HG02840 (cell line): ENCODE data around the gene MAD1L1.

ENCODE experiments used
- ATAC-seq: cut with Tn5 transposase; IDR thresholded peaks from one replicate; pipeline ENCODE4 v1.9.1; 2021; ENCODE audit warnings: mild to moderate bottlenecking, moderate library complexity, moderate number of reproducible peaks; ENCODE audit not compliant: unreplicated experiment, low FRiP score

MAD1L1 gene

DNA sequence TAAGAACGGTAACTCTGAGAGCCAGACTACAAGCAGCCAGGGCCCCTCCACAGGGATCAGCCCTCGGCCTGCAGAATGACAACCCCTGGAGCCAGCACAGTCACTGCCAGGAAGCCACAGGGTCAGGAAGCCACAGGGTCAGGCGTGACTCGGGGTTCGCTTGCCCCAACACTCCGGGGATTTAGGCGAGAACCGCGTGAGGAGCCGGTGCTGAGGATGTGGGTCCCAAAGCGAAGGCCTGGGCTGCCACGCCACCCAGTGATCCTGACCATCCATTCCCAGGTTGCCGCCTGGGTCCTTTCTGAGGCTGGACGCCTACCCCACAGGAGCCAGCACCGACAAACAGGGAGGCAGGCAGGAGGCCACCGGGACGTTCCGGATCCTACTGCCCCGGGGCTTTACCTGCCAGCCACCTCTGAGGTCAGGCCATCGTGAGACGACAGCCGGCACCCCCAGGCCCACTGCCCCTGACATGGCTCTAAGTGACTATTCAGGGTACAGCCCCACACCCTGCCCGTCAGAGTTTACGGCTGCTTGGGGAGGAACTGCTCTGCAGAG is 334.0 kb downstream of the MAD1L1 start:
- no peak for ATAC-seq

DNA sequence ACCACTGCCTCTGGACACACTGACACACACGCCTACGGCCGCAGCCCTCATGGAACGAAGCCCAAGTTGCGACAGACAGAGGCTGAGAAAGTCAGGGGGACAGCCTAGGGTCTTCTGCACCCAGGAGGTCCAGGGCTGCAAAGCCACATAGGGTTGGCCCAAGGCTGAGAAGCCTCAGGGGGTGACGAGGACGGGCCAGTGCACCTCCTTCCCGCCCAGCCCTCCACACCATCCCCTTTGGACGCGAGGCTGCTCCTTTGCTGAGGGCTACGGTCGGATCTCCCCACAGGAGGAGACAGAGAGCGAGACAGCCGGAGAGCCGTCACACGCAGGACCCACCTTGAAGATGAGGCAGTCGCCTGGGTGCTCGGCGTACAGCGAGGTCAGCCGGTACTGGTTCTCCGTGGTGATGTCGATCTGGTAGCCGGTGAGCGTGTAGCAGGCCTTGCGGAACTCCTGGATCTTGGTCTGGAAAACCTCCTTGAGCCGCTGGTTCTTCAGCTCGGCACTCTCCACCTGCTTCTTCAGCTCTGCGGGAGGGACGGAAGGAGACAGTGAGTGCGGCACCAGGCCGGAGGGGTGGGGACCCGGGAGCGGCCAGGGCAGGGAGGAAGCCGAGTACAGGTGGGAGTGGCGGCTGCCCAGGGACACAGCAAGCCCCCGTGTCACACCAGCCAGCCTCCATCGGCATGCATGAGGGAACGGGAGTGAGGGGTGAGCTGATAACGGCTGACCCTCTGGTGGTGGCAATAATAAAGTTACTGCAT is 334.7 kb downstream of the MAD1L1 start:
- ATAC-seq, result no peak

DNA sequence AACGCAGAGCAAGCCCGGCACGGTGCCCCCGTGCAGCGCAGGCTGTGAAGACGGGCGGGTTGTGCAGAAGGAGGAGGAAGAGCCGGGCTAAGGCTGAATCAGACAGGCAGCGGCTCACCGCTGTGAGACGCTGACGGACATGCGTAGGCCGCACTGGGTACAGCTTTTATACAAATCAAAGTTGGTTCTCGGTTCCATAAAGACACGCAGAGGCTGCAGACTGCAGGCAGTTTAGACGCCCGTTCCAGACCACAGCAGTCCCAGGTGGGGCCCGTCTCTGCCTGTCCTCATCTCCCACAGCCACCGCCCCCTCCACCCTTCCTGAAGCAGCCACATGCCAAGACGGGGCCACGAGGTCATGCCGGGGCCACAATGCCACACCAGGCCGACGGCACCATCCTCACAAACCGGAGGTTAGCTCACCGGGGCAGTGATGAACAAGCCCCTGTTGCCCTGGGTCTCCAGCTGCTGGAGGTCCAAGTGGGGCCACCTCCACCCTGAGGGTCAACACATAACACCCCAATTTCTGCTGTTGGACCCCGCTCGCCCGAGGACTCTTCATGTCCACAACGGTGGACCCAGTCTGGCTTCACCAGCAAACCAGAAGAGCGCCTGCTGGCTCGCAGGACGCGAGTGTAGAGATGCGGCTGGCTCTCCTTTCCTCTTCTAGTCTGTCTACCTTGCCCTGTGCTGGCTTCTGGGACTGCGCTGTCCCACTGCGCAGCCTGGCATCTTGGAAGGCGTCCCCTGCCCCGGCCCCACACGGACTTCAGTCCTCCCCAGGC is 335.5 kb downstream of the MAD1L1 start:
- no peak for ATAC-seq

DNA sequence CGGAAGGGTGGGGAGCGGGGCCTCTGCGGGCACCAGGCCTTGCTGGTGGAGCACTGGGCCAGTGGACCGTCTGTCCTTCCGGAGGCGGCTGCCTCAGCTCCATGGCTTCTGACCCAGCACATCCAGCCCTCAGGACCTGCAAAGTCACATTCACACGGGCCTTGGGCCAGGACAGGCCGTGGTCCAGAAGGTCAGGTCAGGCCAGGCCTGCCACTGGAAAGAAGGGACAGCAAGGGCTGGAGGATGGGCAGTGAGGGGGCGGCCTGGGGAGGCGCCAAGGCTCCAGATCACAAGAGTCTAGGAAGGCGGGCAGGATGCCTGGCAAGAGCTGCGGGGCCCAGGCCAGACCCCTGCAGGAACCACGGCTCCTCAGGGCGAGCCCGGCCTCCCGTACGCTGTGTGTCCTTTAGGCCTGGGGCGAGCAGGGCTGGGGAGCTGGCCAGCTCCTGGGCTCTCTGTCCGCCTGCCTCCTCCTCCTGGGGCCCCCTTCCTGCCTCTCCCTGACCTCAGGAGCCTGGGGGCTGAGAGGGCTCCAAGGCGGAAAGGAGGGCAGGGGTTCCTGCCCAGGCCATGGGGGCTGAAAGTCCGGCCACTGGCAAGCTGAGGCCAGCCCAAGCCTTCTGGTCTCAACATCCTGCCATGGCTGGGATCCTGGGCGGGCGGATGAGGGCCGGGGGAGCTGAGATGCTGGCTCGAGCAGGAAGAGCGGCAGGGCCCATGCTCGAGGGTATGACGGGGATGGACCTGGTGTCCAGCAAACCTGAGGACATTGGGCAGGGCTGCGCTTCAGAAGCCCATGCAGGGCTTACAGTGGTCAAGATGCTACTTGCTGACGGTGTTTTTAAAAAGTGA is 336.9 kb downstream of the MAD1L1 start:
- no peak for ATAC-seq

DNA sequence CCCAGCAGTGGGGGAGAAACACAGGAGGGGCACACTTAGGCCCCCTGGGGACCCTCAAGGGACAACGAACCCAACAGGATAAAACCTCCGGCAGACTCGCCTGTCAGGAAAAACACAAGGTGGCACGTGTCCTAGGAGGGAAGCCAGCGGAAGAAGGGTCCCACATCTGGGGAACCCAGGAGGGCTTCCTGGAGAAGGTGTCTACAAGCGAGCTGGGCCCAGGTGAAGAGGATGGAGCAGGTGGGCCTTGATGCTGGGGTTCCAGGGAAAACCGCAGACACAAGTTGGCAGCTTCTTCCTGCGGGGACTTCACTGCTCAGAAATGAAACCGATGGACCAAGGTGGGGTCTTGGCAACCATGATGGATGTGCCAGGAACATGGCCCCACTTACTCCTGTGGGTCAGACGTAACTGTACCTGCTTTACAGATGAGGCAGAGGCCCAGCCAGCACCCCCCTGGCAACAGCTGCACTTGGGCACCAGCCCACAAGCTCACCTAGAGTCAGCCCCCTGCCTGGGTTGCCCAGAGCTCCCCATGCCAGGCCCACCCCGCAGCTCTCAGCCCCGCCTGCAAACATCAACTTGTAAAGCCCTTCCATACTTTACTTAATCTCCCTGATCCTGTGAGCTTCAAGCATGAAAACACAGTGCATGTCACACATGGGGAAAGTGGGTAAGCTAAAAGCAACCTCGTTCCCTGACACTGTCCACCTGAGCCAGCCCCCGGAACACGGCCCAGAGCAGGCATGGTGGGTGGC is 337.7 kb downstream of the MAD1L1 start:
- ATAC-seq, result no peak

DNA sequence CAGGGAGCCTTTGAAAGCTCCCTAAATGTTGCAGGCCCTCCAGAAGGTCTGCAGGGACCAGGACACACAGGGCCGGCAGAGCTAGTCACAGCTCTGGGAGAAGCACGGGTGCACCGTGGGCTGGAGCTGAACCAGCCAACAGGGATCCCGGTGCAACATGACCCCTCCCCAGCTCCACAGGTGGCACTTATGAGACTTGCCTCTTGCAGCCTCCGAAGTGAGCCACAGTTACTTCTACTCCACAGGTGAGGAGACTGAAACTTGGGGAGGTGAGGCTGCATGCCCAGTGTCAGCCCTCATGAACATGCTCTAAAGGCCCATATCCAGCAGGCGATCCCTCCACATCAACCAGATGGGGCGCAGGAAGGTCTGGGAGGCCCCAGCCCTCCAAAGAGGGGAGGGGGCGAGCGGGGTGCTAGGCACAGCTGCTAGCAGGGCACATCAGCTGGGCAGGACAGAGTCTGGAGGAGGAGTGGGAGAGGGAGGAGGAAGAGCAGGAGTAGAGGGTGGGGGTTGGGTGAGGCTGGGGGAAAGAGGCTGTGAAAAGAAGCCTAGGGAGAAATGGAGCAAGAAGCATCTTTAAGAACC is 338.3 kb downstream of the MAD1L1 start:
- no peak for ATAC-seq

DNA sequence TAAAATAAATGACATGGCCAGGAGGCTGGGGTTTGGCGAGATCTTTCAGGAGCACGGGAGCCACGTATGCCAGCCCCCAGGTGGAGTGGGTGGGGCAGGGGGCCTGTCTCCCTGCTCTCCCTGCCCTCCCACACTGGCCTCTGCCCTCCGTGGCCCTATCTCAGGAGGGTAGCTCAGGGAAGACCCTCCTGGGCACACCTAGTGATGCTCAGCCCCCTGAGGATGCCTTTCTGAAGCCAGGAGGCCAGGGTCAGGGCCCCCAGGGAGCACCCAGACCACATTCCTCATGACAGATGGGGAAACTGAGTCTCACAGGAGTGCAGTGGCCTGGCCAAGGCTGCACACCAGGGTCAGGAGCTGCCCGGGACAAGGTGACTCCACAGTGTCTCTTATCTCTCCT is 339.3 kb downstream of the MAD1L1 start:
- ATAC-seq, result no peak

DNA sequence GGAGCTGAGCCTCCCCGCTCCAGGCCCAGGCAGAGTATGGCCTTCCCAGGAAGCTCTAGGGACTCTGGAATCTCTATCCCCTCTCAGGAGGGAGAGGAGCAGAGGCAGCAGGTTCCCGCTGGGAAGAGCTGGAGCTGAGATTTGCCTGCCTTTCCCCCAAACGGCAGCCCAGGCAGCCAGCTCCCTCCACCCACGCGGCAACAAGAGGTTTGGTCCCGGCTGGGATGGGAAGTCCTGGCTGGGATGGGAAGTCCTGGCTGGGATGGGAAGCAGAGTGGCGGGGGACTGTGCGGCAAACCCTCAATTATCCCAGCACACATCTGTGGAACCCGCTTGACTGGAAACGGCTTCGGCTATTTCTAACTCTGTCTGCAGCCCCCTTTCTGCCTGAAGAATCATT is 339.7 kb downstream of the MAD1L1 start:
- ATAC-seq, result no peak

DNA sequence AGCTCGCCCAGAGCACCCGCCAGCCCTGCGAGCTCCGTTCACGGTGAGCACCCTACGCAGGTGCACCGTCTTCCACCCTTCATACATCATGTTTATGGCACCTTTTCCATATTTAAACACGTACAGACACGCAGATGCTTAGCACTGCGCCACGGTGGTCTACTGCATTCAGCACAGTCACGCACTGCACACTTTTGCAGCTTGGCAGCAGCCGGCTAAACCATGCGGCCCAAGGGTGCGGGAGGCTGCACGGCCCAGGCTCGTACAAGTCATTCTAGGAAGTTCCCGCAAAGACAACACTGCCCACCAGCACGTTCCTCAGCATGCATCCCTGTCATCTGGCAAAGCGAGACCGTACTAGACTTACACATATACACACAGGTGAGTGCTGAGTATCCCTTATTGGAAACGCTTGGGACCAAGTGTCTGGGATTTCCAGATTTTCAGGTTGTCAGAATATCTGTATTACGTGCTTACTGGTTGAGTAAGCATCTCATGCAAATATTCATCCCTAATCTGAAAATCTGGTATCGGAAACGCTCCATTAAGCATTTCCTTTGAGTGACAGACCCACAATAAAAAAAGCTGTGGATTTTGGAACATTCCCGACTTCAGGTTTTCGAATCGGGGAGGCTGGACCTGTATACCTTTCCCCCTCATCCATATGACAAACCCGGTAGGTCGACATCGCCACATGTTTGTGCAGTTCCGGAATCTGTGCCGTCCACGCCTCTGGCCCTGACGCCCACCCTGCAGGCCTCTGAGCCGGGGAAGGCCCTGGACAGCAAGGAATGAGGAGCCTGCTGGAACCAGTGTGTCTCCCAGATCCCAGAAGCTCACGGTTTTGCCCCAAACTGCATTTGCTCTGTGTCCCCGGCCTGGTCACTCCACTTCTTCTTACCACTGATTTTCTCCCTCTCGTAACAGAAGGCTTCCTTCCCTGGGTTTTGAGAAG is 340.5 kb downstream of the MAD1L1 start:
- ATAC-seq, result no peak

DNA sequence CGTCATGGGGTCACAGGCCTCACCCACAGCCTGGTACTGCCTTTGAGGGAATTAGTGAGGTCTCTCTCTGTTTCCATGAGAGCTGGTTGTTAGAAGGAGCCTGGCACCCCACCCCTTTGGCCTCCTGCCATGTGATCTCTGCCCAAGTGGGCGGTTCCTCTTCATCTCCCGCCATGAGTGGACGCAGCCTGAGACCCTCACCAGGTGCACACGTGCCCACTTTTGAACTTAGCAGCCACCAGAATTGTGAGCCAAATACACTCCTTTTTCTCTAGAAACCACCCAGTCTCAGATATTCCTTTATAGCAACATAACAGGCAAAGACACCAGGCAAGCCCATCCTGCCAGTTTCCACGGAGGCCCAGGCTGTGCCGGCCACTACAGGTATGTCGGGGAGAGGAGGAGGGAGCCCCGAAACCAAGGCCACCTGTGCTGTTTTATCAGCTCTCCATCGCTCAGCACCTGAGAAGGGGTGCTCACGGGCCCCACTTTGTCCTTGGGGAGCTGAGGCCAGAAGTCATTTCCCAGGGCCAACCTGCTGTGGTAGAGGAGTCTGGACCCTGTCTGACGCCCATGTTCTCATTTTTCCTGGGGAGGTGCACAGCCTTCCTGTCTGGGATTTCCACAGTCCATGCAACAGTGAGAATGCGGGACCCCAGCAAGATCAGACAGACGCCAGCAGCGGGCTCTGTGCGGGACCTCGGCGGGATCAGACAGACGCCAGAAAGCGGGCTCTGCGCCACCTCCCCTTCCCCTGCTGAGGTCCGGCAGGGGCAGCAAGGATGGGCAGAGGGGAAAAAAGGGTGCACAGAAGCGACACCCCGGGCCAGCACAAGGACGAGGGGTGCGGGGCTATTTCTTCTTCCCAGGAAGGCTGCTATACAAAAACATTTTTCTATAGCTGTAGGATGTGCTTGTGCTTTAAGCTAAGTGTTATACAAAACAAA is 342.2 kb downstream of the MAD1L1 start:
- ATAC-seq, result no peak

DNA sequence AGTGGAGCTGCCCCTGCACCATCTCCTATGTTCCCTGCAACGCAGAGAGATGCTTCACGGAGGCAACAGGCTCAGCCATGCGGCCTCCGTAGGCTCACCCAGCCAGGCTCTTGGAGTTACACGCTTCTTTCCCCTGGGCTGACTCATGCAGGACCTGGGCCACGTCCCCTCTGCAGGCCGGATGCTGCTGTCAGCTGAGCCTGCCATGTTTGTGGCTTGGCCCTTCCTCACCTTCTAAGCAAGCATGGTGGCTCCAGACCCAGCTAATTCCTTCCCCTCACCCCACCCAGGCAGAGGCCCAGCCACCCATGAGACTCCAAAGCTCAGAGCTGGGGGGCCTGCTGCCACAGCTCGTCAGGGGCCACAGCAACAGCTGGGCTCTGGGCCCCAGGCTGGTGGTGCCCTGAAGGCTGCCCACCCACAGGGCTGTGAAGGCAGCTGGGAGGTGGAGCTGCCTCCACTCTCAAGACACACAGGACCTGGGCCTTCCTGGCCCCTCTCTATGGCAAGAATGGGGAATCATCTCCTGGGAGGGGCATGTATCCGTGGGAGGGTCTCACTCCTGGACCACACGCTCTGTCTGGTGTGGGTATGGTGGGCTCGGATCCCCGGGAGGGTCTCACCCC is 343.1 kb downstream of the MAD1L1 start:
- ATAC-seq, result no peak

DNA sequence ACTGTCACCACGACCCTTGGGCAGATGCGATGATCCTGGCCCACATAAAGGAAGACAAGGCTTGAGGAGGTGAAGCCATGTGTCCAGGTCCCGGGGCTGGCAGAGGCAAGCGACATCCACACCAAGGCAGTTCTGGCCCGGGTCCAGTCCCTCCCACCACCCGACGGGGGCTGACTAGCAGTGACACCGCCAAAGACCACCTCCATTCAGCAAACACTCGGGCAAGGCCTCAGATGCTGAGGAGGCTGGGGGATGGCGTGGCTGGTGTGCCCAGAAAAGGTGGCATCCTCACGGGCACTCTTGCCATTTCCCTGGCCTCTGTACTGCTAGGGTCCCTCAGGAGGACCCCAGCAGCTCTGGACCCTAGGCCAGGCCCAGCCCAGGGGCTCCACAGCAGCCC is 343.7 kb downstream of the MAD1L1 start:
- no peak for ATAC-seq

DNA sequence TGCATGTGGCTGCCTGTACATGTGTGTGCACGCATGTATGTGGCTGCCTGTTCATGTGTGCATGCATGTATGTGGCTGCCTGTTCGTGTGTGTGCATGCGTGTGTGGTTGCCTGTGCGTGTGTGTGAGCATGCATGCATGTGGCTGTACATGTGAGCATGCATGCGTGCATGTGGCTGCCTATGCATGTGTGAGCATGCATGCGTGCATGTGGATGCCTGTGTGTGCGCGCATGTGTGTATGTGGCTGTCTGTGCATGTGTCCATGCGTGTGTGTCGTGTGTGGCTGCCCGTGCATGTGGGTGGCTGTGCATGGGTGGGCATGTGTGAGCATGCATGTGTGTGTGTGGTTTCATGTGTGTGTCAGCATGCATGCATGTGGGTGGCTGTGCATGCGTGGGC is 344.3 kb downstream of the MAD1L1 start:
- ATAC-seq, result no peak

DNA sequence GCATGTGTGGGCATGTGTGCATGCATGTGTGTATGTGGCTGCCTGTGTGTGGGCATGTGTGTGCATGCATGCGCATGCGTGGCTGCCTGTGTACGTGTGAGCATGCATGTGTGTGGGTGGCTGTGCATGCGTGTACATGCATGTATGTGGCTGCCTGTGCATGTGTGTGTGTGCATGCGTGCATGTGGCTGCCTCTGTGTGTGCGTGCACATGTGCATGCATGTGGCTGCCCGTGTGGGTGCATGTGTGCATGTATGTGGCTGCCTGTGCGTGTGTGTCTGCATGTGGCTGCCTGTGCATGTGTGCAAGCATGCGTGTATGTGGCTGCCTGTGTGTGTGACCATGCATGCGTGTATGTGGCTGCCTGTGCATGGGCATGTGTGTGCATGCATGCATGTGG is 345.5 kb downstream of the MAD1L1 start:
- no peak for ATAC-seq

DNA sequence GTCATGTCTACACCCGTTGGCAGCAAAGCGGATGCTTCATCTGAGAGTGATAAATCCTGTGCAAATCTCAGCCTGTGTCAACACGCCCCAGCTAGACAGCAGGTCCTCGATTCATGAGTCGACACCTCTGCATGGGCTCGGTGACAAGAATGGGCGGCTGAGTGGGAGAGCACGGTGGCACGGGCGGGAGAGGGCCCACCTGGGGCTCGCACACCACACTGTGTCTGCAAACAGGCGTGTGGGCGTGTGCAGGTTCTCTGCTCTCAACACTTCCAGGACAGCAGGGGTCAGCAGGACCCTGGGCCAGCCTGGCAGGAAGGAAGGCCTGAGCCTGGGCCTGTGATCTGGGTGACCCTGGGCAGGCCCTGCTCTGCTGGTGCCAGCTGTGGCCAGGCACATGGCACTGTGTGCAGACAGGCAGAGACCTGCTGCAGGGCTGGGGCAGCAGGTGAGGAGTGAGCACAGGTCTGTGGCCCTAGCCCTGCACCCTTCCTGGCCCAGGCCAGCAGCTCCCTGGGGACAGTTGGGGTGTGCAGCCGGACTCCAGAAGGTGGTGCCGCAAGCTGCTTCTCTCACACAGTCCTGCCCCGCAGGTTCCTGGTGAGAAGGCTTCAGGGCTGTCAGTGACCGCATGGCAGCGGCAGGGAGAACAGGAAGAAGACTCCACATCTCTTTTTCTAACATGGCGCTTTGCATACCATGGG is 346.2 kb downstream of the MAD1L1 start:
- ATAC-seq, result no peak

DNA sequence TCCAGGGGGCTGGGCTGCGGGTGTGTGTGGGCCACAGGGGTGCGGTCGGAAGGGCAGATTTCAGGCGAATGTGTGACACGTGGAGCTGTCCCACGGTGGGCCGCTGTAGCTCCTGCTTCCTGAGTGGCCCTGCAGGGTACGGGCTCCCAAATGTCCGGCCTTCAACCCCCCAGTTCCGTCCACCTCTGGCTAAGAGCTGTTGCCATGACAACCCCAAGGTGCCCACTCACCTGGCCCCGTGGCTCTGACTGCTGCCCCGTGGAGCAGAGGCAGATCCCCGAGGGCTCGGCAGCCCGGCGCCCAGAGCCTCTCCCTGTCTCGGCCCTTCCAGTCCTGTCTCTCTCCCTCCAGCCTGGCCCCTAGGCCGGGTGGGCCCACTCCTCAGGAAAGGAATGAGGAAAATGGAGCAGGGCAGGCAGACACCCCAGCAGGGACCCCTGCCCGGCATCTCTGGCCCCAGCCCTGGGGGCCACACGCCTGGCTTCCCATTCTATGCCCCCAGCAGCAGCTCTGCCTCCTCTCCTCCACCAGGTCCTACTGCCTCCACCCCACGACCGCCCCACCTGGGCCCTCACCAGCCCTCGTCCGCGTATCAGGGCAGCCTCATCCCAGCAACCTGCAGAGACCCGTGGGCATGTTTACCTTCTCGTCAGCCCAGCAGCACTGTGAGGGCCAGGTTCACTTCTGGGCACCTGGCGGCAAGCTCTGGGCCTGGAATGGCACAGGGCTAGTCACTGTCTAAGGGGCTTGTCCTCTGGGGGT is 347.1 kb downstream of the MAD1L1 start:
- ATAC-seq, result no peak
